ENCODE data around the gene PUM1.

DNA sequence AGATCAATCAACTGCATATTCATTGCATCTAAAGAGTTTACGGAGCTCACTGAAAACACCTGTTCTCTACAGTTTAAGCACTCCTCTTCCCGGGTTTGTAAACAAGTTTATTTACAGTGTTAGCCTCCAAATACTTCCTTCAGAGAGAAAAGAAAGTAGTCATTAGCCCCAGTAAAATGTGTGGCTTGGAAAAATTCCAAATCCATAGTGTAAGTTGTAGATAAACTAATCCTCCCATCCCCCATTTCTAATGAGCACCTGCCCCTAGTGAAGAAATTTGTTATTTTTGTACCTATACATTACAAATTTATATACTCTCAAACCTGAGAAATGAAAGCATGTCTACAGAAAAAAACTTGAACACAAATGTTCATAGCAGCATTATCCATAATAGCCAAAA, 21.9 kb downstream of the PUM1 start:
- TF ChIP-seq, protein P1, sequence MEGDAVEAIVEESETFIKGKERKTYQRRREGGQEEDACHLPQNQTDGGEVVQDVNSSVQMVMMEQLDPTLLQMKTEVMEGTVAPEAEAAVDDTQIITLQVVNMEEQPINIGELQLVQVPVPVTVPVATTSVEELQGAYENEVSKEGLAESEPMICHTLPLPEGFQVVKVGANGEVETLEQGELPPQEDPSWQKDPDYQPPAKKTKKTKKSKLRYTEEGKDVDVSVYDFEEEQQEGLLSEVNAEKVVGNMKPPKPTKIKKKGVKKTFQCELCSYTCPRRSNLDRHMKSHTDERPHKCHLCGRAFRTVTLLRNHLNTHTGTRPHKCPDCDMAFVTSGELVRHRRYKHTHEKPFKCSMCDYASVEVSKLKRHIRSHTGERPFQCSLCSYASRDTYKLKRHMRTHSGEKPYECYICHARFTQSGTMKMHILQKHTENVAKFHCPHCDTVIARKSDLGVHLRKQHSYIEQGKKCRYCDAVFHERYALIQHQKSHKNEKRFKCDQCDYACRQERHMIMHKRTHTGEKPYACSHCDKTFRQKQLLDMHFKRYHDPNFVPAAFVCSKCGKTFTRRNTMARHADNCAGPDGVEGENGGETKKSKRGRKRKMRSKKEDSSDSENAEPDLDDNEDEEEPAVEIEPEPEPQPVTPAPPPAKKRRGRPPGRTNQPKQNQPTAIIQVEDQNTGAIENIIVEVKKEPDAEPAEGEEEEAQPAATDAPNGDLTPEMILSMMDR (IDR thresholded peaks at IDR 0.05 in 8 of 11, conservative IDR thresholded peaks at IDR 0.05 in 3 of 11), result no peak
- TF ChIP-seq POLR2AphosphoS5 (IDR thresholded peaks at IDR 0.05), result no peak
